HepG2 (cell line): ENCODE measurements around the gene EFEMP2.

ENCODE experiments used
- CBX1 ChIP-seq: IDR thresholded peaks from one replicate; pipeline ENCODE4 v1.6.1; 2016; ENCODE audit warnings: antibody characterized with exemption, low read depth
- EP300 ChIP-seq, 3 experiments: sonication (generic) in 1 of 3; formaldehyde crosslinking in 1 of 3; IDR thresholded peaks; 2 replicates each; pipeline versions ENCODE4 v1.5.1 to v1.6.1; 2011 to 2020; ENCODE audit warnings: low read depth in 2 of 3, low read length in 2 of 3, borderline replicate concordance in 1 of 3, improper control_type of control experiment in 1 of 3, mild to moderate bottlenecking in 1 of 3, missing genetic modification reagents in 1 of 3, moderate library complexity in 1 of 3
- HBP1 ChIP-seq: IDR thresholded peaks from 2 replicates; pipeline ENCODE4 v1.6.1; 2016; ENCODE audit warnings: low read depth, control low read depth
- KDM6A ChIP-seq: IDR thresholded peaks from 2 replicates; pipeline ENCODE4 v1.6.1; 2016; ENCODE audit warnings: low read depth
- SP4 ChIP-seq: sonication (generic); formaldehyde crosslinking; IDR thresholded peaks from 2 replicates; pipeline ENCODE4 v1.8.1; 2023; ENCODE audit warnings: mild to moderate bottlenecking, missing genetic modification reagents
- TAF1 ChIP-seq: sonication (generic); formaldehyde crosslinking; IDR thresholded peaks from 2 replicates; pipeline ENCODE4 v1.4.0; 2020; ENCODE audit warnings: missing genetic modification reagents
- TGIF2 ChIP-seq: IDR thresholded peaks from 2 replicates; pipeline ENCODE4 v1.6.1; 2016; ENCODE audit warnings: control low read depth, missing compliant biosample characterization
- ZFX ChIP-seq: sonication (generic); formaldehyde crosslinking; IDR thresholded peaks from 2 replicates; pipeline ENCODE4 v1.4.0; 2020; ENCODE audit warnings: mild to moderate bottlenecking, low read depth, missing genetic modification reagents, moderate library complexity
- ZXDC ChIP-seq: sonication (generic); formaldehyde crosslinking; IDR thresholded peaks from 2 replicates; pipeline ENCODE4 v1.5.0; 2020; ENCODE audit warnings: mild to moderate bottlenecking, missing genetic modification reagents

GRCh38 chr11:65860278-65861164 is 12.1 kb downstream of the EFEMP2 start, which contains the start of gene MUS81:
- TF ChIP-seq ZFX (CRISPR knock-in tag) (peak; percentile 69; the same call in 1 of the 2 replicates), HBP1 (CRISPR knock-in tag) (peak; percentile 79; the same call in 1 of the 2 replicates), TGIF2 (CRISPR knock-in tag) (peak; percentile 90), KDM6A (no peak), CBX1 (no peak), EP300 (IDR thresholded peaks at IDR 0.05; ENCODE audit: low read depth in 2 of 2, low read length in 2 of 2) (peak in 1 of 2 experiments; percentile 17; a peak in 1 of 4 replicates), EP300 (CRISPR knock-in tag; IDR thresholded peaks at IDR 0.05; ENCODE audit: borderline replicate concordance) (no peak), TAF1 (CRISPR knock-in tag) (peak; percentile 75), SP4 (CRISPR knock-in tag) (peak; percentile 70; the same call in 1 of the 2 replicates), ZXDC (CRISPR knock-in tag) (no peak)
